GM21528 (cell line): ENCODE data around the gene BRD1.
"Not testable (repeated sequence)": the region's sequence is repeated elsewhere in the genome, so short reads cannot be mapped to it uniquely, and the experiment has no call there.

ENCODE experiments used
- ATAC-seq: cut with Tn5 transposase; IDR thresholded peaks from one replicate; pipeline ENCODE4 v1.9.1; 2021; ENCODE audit warnings: mild to moderate bottlenecking, moderate library complexity; ENCODE audit not compliant: unreplicated experiment, low FRiP score

BRD1 gene

DNA sequence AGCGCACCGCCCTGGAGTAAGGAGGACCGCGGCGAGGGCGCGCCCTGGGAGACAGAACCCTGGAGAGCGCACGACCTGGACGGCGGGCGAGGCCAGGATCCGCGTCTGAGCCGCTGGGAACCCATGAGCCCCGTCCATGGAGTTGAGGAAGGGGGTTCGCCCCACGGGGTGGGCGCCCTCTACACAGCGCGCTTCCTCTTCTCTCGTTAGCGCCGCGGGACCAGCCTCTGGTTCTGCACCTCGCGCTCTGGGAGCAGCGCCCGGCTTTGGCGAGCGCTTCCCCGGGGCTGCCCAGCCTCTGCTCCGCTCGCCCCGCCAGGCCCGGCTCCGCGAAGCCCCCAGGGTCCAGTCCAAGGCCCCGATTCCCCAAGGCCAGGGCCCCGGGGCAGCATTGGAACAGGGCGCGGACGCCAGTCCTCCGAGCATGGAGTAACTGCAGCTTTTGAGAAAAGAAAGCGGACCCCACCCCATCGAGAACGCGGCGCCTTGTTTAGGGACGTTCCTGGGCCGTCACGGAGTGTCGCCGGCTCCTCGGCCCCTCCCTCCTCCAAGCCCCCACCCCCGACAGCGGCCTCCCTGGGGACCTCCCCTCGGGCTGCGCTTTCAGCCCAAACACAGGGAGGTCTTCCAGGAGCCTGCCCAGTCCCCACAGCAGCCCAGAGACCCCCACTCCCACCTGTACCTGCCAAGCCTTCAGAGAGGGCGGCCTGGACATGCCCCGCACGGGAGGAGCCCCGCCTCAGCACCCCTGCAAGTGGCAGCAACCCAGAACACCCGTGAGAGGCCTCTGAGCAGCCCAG, 56.2 kb downstream of the BRD1 start:
- no peak for ATAC-seq

GRCh38 chr22:49770547-49771265, 57.0 kb downstream of the BRD1 start:
- ATAC-seq, result no peak

- no peak for ATAC-seq
These were observed 57.8 kb downstream of the BRD1 start for GRCh38 chr22:49769691-49770546.

- ATAC-seq, result no peak
These were observed 58.6 kb downstream of the BRD1 start for GRCh38 chr22:49768951-49769690.

DNA sequence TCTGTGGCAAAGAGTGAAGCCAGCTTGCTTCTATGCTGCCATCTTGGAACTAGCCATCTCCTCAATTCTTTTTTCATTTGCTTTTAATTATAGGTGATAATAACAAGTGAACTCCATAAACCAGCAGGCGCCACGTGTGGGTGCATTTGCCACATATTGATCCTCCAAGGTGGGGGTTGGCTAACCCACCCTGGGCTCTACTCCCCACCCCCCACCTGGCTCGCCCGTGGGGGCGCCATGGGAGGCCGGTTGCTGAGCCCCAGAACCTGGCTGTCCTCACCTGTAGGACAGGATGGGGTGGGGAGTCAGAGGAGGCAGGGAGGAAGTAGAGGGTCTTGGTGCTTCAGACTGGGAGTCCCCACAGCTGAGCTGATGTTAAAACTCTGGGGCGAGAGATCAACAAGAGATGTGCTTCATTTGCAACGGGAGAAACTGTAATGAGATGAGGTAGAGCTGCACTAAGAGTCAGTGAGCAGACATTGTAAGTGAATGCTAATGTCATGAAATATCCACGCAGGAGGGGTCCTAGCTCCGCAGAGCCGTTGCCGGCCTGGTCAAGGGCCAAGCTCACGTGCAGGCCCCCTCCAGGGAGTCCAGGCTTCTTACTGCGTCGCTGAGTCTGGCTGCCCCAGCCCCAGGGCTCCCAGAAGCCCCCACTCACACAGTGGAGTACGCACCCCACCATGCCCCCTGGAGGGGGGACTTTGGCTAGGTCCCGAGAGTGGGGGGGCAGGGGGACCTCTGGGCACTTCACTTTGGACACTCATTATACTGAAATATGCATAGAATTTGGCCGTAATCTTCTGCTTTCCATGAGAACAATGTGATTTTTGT, 59.4 kb downstream of the BRD1 start:
- no peak for ATAC-seq

GRCh38 chr22:49767355-49768062, 60.2 kb downstream of the BRD1 start:
- ATAC-seq, result no peak

DNA sequence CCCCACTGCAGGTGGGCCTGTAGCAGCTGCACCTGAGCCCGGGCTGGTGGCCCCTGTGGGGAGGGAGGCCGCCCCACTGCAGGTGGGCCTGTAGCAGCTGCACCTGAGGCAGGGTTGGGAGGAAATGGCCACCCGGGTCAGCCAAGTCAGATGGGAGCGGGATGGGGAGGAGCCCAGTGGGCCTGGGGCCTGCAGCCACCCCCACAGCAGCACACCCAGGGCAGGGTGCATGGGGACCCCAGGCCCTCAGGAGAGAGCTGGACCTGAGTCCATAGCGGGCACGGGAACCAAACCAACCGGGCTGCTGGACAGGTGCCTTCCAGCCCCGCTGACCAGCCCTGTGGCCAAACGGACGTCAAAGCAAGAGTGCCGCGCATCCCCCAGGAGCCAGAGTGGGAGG, 61.7 kb downstream of the BRD1 start:
- ATAC-seq, result no peak

DNA sequence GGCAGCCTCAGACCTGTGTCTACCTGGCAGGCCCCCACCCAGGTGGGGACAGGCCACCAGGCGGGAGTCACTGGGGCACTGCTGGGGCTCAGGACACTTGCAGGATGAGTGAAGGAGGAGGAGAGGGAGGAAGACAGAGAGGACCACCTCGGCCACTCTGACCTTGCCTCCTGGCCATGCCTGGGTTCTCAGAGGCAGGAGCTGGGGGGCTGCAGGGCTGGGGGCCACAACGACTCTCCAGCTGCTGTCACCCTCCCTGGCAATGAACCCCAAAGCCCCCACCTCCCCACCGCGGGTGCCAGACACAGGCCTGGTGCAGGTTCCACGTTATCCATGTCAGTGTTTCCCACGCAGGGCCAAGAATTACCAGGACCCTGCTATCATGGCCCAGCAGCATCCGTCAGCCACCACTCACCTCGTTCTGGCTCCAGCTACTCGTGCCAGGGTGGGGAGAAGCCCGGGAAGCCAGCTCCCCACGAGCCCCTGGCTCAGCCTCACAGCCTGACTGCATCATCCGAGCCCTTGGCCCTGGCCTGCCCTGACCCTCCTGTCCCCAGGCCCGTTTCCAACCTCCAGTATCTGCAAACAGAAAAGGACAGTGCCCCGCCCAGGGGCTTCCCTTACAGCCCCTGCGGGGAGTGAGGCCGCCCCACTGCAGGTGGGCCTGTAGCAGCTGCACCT, 62.4 kb downstream of the BRD1 start:
- no peak for ATAC-seq

DNA sequence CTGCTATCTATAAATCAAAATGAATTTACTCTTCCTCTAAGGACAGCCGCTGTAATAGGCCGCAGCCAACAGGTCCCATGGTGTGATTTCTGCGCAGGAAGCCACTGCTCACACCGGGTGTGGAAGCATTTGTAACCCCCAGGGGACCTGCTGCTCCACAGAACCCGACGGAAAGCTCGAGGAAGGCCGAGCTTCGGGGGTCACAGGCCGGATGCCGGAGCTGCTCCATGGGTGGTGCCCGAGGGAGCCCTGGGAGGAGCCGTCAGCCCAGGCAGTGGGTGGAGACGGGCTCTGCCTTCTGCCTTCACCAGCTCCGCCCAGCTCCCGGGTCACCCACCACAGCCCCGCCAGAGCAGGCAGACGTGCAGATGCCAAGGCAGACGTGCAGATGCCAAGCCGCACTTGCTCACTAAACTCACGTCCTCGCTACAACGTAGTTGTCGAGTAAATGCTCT, 63.5 kb downstream of the BRD1 start:
- no peak for ATAC-seq

GRCh38 chr22:49763696-49764095, 64.0 kb downstream of the BRD1 start:
- no peak for ATAC-seq

DNA sequence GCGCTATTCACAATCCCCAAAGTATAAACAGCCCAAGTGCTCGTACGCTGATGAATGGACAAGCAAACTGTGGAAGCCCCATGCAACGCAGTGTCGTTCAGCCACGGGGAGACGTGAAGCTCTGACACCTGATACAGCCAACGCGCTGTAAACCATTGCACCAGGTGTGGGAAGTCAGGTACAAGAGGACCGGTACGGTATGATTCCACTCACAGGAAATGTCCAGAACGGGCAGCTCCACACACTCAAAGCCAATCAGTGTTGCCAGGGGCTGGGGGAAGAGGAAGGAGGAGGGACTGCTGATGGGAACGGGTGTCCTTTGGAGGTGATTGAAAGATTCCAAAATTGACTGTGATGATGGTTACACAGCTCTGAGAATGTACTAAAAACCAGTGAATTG, 64.5 kb downstream of the BRD1 start:
- no peak for ATAC-seq

- not testable (repeated sequence) for ATAC-seq
These were observed 65.1 kb downstream of the BRD1 start for GRCh38 chr22:49762571-49762970.

- no peak for ATAC-seq
These were observed 65.8 kb downstream of the BRD1 start for GRCh38 chr22:49761836-49762235.

GRCh38 chr22:49760630-49761571, 66.8 kb downstream of the BRD1 start:
- ATAC-seq, result peak; percentile 66

- ATAC-seq, result no peak
These were observed 67.4 kb downstream of the BRD1 start for GRCh38 chr22:49760280-49760629.

DNA sequence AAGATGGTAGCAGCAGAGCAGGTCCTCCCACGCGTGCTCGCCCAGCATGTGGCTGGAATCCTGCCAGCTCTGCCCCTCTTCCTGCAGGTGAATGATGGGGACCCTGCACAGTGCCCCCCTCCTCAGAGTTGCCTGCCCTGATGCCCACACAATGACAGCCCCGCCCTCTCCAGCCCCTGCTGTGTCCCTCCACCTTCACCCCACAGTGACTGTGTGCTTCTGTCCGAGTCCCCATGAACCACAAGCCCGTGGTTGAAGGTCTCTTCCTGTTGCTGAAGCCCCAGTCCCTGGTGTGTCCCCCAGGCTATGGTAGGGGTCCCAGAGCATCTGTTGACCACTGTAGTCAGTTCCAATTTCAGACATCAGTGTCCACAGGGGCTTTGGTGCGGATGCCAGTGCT, 71.0 kb downstream of the BRD1 start:
- no peak for ATAC-seq

- ATAC-seq, result no peak
These were observed 71.5 kb downstream of the BRD1 start for GRCh38 chr22:49756201-49756600.
